Testis (tissue), 3 donors: Measurements from ENCODE around the gene SDCCAG8. TPM values are rescaled to one million over a fixed set of nuclear protein-coding genes. Genes with fewer than 3 reads are reported as not detected.

ENCODE experiments used
- DNase-seq: peaks from one replicate; pipeline ENCODE4 v3.0.0-alpha.2; 2019
- H3K27ac ChIP-seq, 2 donors: fragments of 200-600 bp; sonication (generic); one replicate each; pipeline ENCODE4 v1.5.1; 2019
- H3K27me3 ChIP-seq: fragments of 200-600 bp; sonication (generic); one replicate; pipeline ENCODE4 v1.5.1; 2019
- H3K36me3 ChIP-seq: fragments of 200-600 bp; sonication (generic); one replicate; pipeline ENCODE4 v1.5.1; 2017; ENCODE audit warnings: low read depth; ENCODE audit errors: missing control alignments
- H3K4me1 ChIP-seq: fragments of 200-600 bp; sonication (generic); one replicate; pipeline ENCODE4 v1.5.1; 2019
- H3K4me3 ChIP-seq, 2 donors: fragments of 200-600 bp; sonication (generic); one replicate each; pipeline ENCODE4 v1.5.1; 2017 to 2019
- H3K9me3 ChIP-seq: fragments of 200-600 bp; sonication (generic); one replicate; pipeline ENCODE4 v1.5.1; 2017
- POLR2A ChIP-seq: fragments of 450-650 bp; IDR thresholded peaks from one replicate; pipeline ENCODE4 v1.6.1; 2017; ENCODE audit warnings: antibody characterized with exemption, mild to moderate bottlenecking, moderate library complexity
- WGBS, 2 donors: methylation state at CpG; one replicate each; pipeline ENCODE4 v1.1.5; 2018; 5-methylcytosine and 5-hydroxymethylcytosine counted together
- intact Hi-C: fragments of 100-400 bp; cut with DNase I; formaldehyde crosslinking; loops from one replicate; pipeline ENCODE4 v1.15.1; 2023; ENCODE audit warnings: low total_unique reads
- polyA plus RNA-seq: library from polyadenylated mRNA; stranded (reverse); fragments of 350-450 nt; fragmentation: Illumina TruSeq; extraction: RNeasy Lipid Tissue Mini Kit (QIAGEN cat#74804); gene quantifications from one replicate; pipeline ENCODE4 v1.2.3, GENCODE V29; 2014; ENCODE audit warnings: low read depth, low replicate concordance; ENCODE audit not compliant: insufficient read depth
- total RNA-seq, 2 donors: library from RNA; depleted of rRNA; stranded (reverse); fragments of >200 nt; gene quantifications; one replicate each; pipeline ENCODE4 v1.2.3, GENCODE V29; 2016
- TF ChIP-seq, protein P1 (sequence below), 3 experiments: fragments of 450-650 bp in 2 of 3; fragments of 200-600 bp in 1 of 3; sonication (generic) in 1 of 3; IDR thresholded peaks; one replicate each; pipeline ENCODE4 v1.5.1; 2016 to 2019; ENCODE audit warnings: antibody characterized with exemption in 3 of 3, mild to moderate bottlenecking in 2 of 3, moderate library complexity in 1 of 3

SDCCAG8 gene
- total and polyA plus RNA-seq, 3 donors from 2014 or later: 21.9 to 45.4 (median 40.6) TPM

DNA sequence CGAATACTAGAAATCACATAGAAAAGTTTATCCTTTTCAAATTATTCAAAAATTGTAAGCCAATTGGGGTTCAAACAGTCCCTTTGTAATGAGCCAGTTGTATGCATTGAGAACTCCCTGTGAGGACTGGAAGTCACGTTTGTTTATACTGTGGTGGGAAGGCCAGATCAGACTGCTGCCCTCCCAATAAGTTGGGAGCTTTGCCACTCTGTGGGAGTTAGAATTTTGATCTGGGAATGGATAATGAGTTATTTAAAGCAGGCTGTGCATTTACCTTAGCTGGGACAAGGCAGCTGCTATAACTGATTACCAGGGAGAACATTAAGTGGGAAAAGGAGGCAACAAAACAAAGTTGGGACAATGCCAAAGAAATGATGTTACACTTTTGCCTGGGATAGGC is 178.8 kb downstream of the SDCCAG8 start:
- no peak for DNase-seq
- Histone ChIP-seq H3K4me3 (no peak overlapping the region), H3K4me1 (no peaks in the 10 kb centered on the region), H3K27ac (no peak overlapping the region), H3K9me3 (no peaks in the 10 kb centered on the region), H3K36me3 (no peaks in the 10 kb centered on the region), H3K27me3 (no peaks in the 10 kb centered on the region)
- 71 to 72% methylated on average over 2 of the region's 2 CpGs for WGBS, 2 donors
- TF ChIP-seq POLR2A: no peak
- TF ChIP-seq, protein P1, sequence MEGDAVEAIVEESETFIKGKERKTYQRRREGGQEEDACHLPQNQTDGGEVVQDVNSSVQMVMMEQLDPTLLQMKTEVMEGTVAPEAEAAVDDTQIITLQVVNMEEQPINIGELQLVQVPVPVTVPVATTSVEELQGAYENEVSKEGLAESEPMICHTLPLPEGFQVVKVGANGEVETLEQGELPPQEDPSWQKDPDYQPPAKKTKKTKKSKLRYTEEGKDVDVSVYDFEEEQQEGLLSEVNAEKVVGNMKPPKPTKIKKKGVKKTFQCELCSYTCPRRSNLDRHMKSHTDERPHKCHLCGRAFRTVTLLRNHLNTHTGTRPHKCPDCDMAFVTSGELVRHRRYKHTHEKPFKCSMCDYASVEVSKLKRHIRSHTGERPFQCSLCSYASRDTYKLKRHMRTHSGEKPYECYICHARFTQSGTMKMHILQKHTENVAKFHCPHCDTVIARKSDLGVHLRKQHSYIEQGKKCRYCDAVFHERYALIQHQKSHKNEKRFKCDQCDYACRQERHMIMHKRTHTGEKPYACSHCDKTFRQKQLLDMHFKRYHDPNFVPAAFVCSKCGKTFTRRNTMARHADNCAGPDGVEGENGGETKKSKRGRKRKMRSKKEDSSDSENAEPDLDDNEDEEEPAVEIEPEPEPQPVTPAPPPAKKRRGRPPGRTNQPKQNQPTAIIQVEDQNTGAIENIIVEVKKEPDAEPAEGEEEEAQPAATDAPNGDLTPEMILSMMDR (IDR thresholded peaks at IDR 0.05): no peak
- intact Hi-C loops: no loop called here

- no peak for DNase-seq
- TF ChIP-seq POLR2A: no peak
- TF ChIP-seq, protein P1 (IDR thresholded peaks at IDR 0.05): no peak
- 92 to 96% methylated on average over 3 of the region's 3 CpGs for WGBS, 2 donors
- no peaks in the 10 kb centered on the region for H3K9me3 ChIP-seq
- H3K27me3 ChIP-seq: no peaks in the 10 kb centered on the region
- H3K4me3 ChIP-seq: no peak overlapping the region
- intact Hi-C loops: no loop called here
- H3K4me1 ChIP-seq: no peaks in the 10 kb centered on the region
- H3K27ac ChIP-seq: no peak overlapping the region
- no peaks in the 10 kb centered on the region for H3K36me3 ChIP-seq
These were observed 180.0 kb downstream of the SDCCAG8 start for GRCh38 chr1:243435836-243436235.

DNA sequence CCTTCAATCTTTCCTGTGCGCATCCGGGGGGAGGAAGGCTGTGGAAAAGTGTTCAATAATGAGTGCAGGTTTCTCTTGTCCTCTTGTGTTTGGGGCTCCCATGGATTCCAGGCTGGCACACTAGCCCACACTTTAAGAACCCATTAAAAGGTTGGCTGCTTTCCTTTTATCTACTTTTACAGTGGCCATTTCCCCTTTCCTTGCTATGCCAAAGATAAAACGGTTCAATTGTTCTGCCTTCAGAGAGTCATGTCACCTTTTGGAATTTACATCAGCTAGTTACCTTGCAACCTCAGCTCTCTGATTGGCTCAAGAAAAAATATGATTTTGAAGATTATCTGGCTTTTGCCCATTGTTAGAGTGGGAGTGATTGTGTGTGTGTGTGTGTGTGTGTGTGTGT is 182.3 kb downstream of the SDCCAG8 start:
- no peaks in the 10 kb centered on the region for H3K9me3 ChIP-seq
- H3K27ac ChIP-seq: no peak overlapping the region
- WGBS, 2 donors: 64 to 75% methylated on average over 3 of the region's 3 CpGs
- no peaks in the 10 kb centered on the region for H3K36me3 ChIP-seq
- DNase-seq: no peak
- H3K4me3 ChIP-seq: no peak overlapping the region
- no peaks in the 10 kb centered on the region for H3K27me3 ChIP-seq
- H3K4me1 ChIP-seq: no peaks in the 10 kb centered on the region
- intact Hi-C loops: no loop called here
- no peak for TF ChIP-seq POLR2A
- TF ChIP-seq, protein P1 (IDR thresholded peaks at IDR 0.05): no peak

GRCh38 chr1:243438815-243439214 is 183.0 kb downstream of the SDCCAG8 start:
- 82 to 88% methylated on average over 2 of the region's 2 CpGs for WGBS, 2 donors
- no peaks in the 10 kb centered on the region for H3K36me3 ChIP-seq
- no peak overlapping the region for H3K27ac ChIP-seq
- H3K4me1 ChIP-seq: no peaks in the 10 kb centered on the region
- intact Hi-C loops: no loop called here
- no peak for TF ChIP-seq POLR2A
- TF ChIP-seq, protein P1 (IDR thresholded peaks at IDR 0.05): no peak
- no peaks in the 10 kb centered on the region for H3K9me3 ChIP-seq
- no peak for DNase-seq
- H3K27me3 ChIP-seq: no peaks in the 10 kb centered on the region
- no peak overlapping the region for H3K4me3 ChIP-seq

- no peak for DNase-seq
- no peaks in the 10 kb centered on the region for H3K27me3 ChIP-seq
- intact Hi-C loops: no loop called here
- 92 to 97% methylated on average over 2 of the region's 2 CpGs for WGBS, 2 donors
- H3K9me3 ChIP-seq: no peaks in the 10 kb centered on the region
- H3K4me3 ChIP-seq: no peak overlapping the region
- H3K27ac ChIP-seq: no peak overlapping the region
- no peak for TF ChIP-seq POLR2A
- TF ChIP-seq, protein P1 (IDR thresholded peaks at IDR 0.05): no peak
- no peaks in the 10 kb centered on the region for H3K36me3 ChIP-seq
- H3K4me1 ChIP-seq: no peaks in the 10 kb centered on the region
These were observed 184.6 kb downstream of the SDCCAG8 start for GRCh38 chr1:243440406-243440805.
